GM21619 (cell line): ENCODE data around the gene GRAP.
"Not testable (repeated sequence)": the region's sequence is repeated elsewhere in the genome, so short reads cannot be mapped to it uniquely, and the experiment has no call there.

Source experiments
- ATAC-seq: cut with Tn5 transposase; IDR thresholded peaks from one replicate; pipeline ENCODE4 v1.9.1; 2021; ENCODE audit not compliant: unreplicated experiment

GRAP gene

GRCh38 chr17:19046782-19047375 is at the start of gene GRAP:
GRAP (minus strand) TSS chr17:19046957; CDS start chr17:19046926, 31 bp downstream.
- ATAC-seq, result not testable (repeated sequence)

GRCh38 chr17:19093684-19094438 is 47.1 kb upstream of the GRAP start:
- ATAC-seq, result not testable (repeated sequence)

GRCh38 chr17:19092737-19093683 is 46.3 kb upstream of the GRAP start:
- ATAC-seq, result not testable (repeated sequence)

DNA sequence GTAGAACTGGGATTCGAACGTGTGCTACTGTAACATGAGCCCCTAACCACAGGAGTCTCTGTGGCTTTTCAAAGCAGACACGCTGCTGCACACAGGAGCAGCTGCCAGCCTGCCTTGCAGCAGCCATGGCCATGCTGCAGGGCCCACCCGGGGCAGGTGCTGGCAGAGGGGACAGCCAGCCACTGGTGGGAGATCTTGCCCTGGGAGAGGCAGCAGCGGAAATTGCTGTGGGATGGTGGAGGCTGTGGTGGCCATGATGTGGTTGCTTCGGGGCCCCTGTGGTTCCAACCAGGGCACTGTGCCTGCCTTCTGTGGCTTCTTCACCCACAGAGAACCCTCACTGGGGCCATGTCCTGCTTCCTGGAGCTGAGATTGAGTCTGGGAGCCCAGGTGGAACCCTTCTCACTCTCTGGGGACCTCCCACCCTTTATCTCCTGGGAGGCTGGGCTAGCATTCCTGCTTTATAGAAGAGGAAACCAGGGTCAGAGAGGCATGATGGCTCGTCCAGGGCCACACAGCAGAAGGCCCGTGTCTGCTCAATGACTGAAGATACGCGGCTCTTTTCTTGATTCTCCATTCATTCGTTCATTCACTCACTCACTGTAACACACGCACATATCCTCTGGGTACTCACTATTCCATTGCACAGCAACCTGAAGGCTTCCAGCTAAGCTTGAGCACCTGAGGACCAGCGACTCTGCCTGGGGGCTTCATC is 43.5 kb upstream of the GRAP start:
- ATAC-seq, result not testable (repeated sequence)

GRCh38 chr17:19088804-19089685 is 42.3 kb upstream of the GRAP start:
- ATAC-seq, result not testable (repeated sequence)

- not testable (repeated sequence) for ATAC-seq
Measured at GRCh38 chr17:19077386-19077785, 30.6 kb upstream of the GRAP start.

GRCh38 chr17:19076398-19077192 is 29.8 kb upstream of the GRAP start:
- ATAC-seq, result not testable (repeated sequence)

DNA sequence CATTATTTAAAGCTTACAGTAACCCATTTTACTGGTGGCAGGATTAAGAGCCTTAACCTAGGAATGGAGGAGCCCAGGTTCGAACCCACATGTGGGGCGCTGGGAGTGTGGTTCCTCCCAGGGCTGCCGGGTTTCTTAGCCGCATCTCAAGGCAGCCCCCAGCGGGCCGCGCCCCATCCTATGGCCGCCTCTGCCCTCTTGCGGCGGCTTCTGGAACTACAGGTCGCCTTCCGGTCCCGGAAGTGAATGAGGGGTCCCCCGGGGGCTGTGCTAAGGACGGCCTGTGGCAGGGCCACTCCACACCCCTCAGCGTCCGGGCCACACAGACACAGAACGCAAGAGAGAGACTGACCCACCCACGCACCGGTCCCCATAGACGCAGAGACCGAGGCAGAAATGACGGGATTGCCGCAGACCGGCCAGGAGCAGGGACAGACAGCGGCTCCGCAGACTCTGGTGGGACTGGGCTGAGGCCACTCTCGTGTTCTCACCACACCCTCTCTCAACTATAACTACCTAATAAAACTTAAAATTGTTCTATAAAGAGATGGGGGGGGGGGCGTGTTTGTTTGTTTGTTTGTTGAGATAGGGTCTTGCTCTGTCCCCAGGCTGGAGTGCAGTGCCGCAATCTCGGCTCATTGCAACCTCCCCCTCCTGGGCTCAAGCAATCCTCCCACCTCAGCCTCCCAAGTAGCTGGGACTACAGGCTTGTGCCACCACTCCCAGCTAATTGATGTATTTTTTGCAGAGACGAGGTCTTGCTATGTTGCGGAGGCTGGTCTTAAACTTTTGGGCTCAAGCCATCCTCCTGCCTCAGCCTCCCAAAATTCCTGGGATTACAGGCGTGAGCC is 23.8 kb upstream of the GRAP start:
- ATAC-seq, result peak; percentile 88

DNA sequence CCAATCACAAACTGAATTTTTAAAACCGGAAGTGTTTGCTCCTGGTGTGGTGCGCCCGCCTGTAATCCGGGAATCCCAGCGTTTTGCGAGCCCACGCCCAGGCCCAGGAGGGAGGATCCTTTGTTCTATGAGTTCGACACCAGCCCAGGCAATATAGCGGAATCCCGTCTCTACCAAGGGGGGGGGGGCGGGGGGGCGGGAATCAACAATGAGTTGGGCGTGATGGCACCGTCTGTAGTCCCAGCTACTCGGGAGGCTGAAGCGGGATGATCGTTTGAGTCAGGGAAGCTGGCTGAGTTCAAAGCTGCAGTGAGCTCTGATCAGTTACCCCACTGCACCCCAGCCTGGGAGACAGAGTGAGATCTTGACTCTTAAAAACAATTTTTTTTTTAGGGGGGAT is 17.6 kb upstream of the GRAP start:
- not testable (repeated sequence) for ATAC-seq

- peak; percentile 19 for ATAC-seq
Measured at GRCh38 chr17:19063326-19063956, 16.7 kb upstream of the GRAP start.

DNA sequence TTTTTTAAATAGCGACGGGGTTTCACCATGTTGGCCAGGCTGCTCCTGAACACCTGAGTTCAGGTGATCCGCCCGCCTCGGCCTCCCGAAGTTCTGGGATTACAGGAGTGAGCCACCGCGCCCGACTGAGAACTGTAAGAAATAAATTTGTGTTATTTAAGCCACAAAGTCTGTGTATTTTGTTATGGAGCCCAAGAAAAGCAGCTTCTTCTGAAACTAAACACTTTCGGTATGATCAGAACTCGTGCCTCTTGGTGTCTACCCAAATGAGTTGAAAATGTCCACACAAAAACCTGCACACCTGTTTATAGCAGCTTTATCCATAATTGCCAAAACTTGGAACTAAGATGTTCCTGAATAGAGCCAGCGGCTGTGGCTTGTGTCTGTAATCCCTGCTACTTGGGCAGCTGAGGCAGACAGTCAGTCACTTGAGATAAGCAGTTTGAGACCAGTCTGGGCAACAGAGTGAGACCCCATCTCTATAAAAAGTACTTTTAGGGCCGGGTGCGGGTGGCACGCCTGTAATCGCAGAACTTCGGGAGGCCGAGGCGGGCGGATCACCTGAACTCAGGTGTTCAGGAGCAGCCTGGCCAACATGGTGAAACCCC is 16.1 kb upstream of the GRAP start:
- ATAC-seq, result peak; percentile 58

DNA sequence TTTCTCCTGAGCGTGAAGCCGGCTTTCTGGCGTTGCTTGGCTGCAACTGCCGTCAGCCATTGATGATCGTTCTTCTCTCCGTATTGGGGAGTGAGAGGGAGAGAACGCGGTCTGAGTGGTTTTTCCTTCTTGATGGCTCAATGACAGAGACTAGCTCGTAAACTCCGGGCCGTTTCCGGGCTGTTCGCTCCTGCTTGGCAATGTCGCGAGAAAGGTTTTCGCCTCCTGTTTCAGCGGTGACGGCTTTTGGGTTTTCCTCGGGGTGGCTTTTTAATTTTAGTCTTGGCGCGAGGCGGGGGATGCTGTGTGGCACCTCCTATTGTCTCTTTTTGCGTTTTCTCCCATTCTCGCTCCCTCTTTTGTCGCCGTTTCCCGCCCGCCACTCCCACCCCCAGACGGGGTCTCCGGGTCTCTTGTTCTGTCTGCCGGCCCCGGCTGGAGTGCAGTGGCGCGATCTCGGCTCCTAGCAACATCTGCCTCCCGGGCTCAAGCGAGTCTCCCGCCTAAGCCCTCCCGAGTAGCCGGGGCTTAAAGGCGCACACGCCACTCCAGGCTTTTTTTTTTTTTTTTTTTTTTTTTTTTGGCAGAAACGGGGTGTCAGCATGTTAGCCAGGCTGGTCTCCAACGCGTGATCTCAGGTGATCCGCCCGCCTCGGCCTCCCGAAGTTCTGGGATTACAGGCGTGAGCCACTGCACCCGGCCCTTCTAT is 15.4 kb upstream of the GRAP start:
- ATAC-seq, result peak; percentile 14

DNA sequence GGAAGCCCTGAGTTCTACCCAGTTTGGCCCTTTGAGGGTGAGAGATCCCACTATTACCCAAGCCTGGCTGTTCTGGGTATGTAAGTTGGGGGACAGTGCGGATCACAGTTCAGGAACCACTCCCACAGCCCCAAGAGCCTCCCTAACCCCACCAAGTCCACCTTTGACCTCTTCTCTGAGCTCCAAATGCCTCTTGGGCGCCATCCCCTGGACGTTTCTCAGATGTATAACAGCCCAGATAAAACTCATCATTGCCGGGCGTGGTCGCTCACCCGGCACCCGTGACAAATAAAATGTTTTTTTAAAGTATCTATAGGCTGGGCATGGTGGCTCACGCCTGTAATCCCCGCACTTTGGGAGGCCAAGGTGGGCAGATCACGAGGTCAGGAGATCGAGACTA is 8.7 kb upstream of the GRAP start:
- peak; percentile 65 for ATAC-seq

DNA sequence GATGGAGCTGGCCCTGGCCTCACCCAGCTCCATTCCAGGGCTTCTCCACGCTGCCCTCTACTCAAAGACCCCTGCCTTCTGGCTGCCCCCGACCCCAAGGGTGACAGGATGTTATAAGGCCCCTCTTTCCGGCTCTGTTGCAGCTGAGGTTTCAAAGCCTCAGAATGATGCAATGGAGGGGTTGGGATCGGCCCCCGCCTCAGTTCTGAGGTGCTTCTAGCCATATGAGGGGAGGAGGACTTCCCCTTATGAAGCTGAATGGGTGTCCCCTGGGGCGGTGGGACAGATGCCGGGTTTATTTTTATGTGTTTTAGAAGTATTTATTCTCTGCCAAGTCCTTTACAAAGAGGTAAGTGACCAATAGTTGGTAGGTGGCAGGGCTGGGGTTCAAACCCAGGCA is 2.1 kb upstream of the GRAP start:
- not testable (repeated sequence) for ATAC-seq

DNA sequence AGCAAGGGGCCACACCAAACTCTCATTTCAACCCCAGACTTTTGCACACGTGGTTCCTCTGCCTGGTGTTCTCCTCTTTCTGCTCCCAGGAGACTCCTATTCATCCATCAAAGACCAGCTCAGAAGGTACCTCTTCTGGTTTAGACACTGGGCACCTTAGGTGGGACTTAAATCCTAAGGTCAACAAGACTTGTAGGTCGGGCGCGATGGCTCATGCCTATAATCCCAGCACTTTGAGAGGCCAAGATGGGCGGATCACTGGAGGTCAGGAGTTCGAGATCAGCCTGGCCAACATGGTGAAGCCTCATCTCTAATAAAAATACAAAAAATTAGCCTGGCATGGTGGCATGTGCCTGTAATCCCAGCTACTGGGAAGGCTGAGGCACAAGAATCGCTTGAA is 753 bp upstream of the GRAP start:
- ATAC-seq, result not testable (repeated sequence)

GRCh38 chr17:19044643-19045042 is 2.1 kb downstream of the GRAP start:
- ATAC-seq, result not testable (repeated sequence)
